Hippocampal formation (tissue), 2 donors: ENCODE measurements around the gene SYCE3.

Experiments
- DNase-seq, 2 donors: peaks; one replicate each; lab custom pipeline; 2025; lab: John Stamatoyannopoulos, UW

Gene SYCE3

GRCh38 chr22:50531546-50531961 is 31.2 kb downstream of the SYCE3 start:
- no peak for DNase-seq

- no peak for DNase-seq
Observed at GRCh38 chr22:50530877-50531545, 31.7 kb downstream of the SYCE3 start.

- no peak for DNase-seq
Observed at GRCh38 chr22:50530580-50530876, 32.2 kb downstream of the SYCE3 start.

- DNase-seq = no peak
Observed at GRCh38 chr22:50529897-50530579, 32.7 kb downstream of the SYCE3 start, which contains the start of gene TYMP. TSS of gene TYMP (minus strand) at chr22:50530012. CDS start at chr22:50529709, 303 bp downstream.

GRCh38 chr22:50529416-50529896 is 33.3 kb downstream of the SYCE3 start:
- no peak for DNase-seq

- no peak for DNase-seq
Observed at GRCh38 chr22:50528682-50529415, 33.9 kb downstream of the SYCE3 start.

GRCh38 chr22:50527921-50528681 is 34.6 kb downstream of the SYCE3 start:
- DNase-seq = no peak

GRCh38 chr22:50526834-50527801 is 35.6 kb downstream of the SYCE3 start:
- DNase-seq = no peak

GRCh38 chr22:50526108-50526833 is 36.4 kb downstream of the SYCE3 start:
- peak; percentile 59 to 77 for DNase-seq

- no peak for DNase-seq
Observed at GRCh38 chr22:50525858-50526107, 36.9 kb downstream of the SYCE3 start.

- DNase-seq = peak; percentile 88 to 89
Observed at GRCh38 chr22:50525104-50525857, 37.4 kb downstream of the SYCE3 start, which contains the start of gene SCO2. TSS of gene SCO2 (minus strand) at chr22:50525598. CDS start at chr22:50524411, 1,187 bp downstream.

- DNase-seq = no peak
Observed at GRCh38 chr22:50524676-50525103, 38.0 kb downstream of the SYCE3 start.

- DNase-seq = no peak
Observed at GRCh38 chr22:50523806-50524675, 38.7 kb downstream of the SYCE3 start.

- DNase-seq = no peak
Observed at GRCh38 chr22:50523458-50523805, 39.3 kb downstream of the SYCE3 start.

- DNase-seq = no peak
Observed at GRCh38 chr22:50522806-50523438, 39.8 kb downstream of the SYCE3 start.

- DNase-seq = no peak
Observed at GRCh38 chr22:50522208-50522805, 40.4 kb downstream of the SYCE3 start.

- DNase-seq = no peak
Observed at GRCh38 chr22:50521710-50522109, 41.0 kb downstream of the SYCE3 start.
